ENCODE measurements around the gene UGT1A3. TPM values are rescaled to one million over a fixed set of nuclear protein-coding genes. Genes with fewer than 3 reads are reported as not detected.
"Not testable (repeated sequence)": the region's sequence is repeated elsewhere in the genome, so short reads cannot be mapped to it uniquely, and the experiment has no call there.

The UGT1A3 gene
- total and polyA plus RNA-seq, 2 experiments from 2014 or later = not detected

- Histone ChIP-seq H2AFZ (no peak overlapping the region), H3K4me3 (no peak overlapping the region), H4K20me1 (ENCODE audit: insufficient read depth, poor library complexity, severe bottlenecking) (no peaks in the 10 kb centered on the region), H3K79me2 (no peaks in the 10 kb centered on the region), H3K27ac (no peak overlapping the region), H3K4me2 (no peak overlapping the region), H3K9me2 (replicated peaks; ENCODE audit: insufficient read depth) (no peaks in the 10 kb centered on the region), H3K9me3 (ENCODE audit: low read depth) (no peaks in the 10 kb centered on the region), H3K27me3 (no peaks in the 10 kb centered on the region), H3K4me1 (ENCODE audit: insufficient read depth) (peaks cover 8% of the 10 kb centered on the region), H3K36me3 (replicated peaks; ENCODE audit: insufficient read depth, low read depth) (no peaks in the 10 kb centered on the region)
- DNase-seq (ENCODE audit: low spot score) = no peak
- WGBS (ENCODE audit: low lambda C conversion rate, missing lambda C conversion rate) = 100% methylated on average over 4 of the region's 4 CpGs
- TF ChIP-seq EZH2 (IDR thresholded peaks at IDR 0.05; ENCODE audit: borderline replicate concordance) (no peak), EZH2phosphoT487 (IDR thresholded peaks at IDR 0.05; ENCODE audit: low read depth, severe bottlenecking, unreplicated experiment) (no peak)
- TF ChIP-seq, protein P1, sequence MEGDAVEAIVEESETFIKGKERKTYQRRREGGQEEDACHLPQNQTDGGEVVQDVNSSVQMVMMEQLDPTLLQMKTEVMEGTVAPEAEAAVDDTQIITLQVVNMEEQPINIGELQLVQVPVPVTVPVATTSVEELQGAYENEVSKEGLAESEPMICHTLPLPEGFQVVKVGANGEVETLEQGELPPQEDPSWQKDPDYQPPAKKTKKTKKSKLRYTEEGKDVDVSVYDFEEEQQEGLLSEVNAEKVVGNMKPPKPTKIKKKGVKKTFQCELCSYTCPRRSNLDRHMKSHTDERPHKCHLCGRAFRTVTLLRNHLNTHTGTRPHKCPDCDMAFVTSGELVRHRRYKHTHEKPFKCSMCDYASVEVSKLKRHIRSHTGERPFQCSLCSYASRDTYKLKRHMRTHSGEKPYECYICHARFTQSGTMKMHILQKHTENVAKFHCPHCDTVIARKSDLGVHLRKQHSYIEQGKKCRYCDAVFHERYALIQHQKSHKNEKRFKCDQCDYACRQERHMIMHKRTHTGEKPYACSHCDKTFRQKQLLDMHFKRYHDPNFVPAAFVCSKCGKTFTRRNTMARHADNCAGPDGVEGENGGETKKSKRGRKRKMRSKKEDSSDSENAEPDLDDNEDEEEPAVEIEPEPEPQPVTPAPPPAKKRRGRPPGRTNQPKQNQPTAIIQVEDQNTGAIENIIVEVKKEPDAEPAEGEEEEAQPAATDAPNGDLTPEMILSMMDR (IDR thresholded peaks at IDR 0.05; ENCODE audit: poor library complexity) = no peak
These were observed 30.1 kb upstream of the UGT1A3 start for GRCh38 chr2:233698740-233699139.

GRCh38 chr2:233699424-233700027 is 29.3 kb upstream of the UGT1A3 start:
- 83% methylated on average over 8 of the region's 8 CpGs for WGBS (ENCODE audit: low lambda C conversion rate, missing lambda C conversion rate)
- Histone ChIP-seq H3K4me2 (no peak overlapping the region), H3K79me2 (no peaks in the 10 kb centered on the region), H3K27me3 (no peaks in the 10 kb centered on the region), H3K4me3 (no peak overlapping the region), H2AFZ (no peak overlapping the region), H4K20me1 (ENCODE audit: insufficient read depth, poor library complexity, severe bottlenecking) (no peaks in the 10 kb centered on the region), H3K9me3 (ENCODE audit: low read depth) (no peaks in the 10 kb centered on the region), H3K27ac (peak overlapping the region; percentile 67), H3K9me2 (replicated peaks; ENCODE audit: insufficient read depth) (no peaks in the 10 kb centered on the region), H3K4me1 (ENCODE audit: insufficient read depth) (peaks cover 6% of the 10 kb centered on the region), H3K36me3 (replicated peaks; ENCODE audit: insufficient read depth, low read depth) (no peaks in the 10 kb centered on the region)
- TF ChIP-seq, protein P1 (IDR thresholded peaks at IDR 0.05; ENCODE audit: poor library complexity) = no peak
- no peak for TF ChIP-seq EZH2phosphoT487 (IDR thresholded peaks at IDR 0.05; ENCODE audit: low read depth, severe bottlenecking, unreplicated experiment)
- TF ChIP-seq EZH2 (IDR thresholded peaks at IDR 0.05; ENCODE audit: borderline replicate concordance) = no peak
- no peak for DNase-seq (ENCODE audit: low spot score)

- no peak for TF ChIP-seq EZH2phosphoT487 (IDR thresholded peaks at IDR 0.05; ENCODE audit: low read depth, severe bottlenecking, unreplicated experiment)
- TF ChIP-seq, protein P1 (IDR thresholded peaks at IDR 0.05; ENCODE audit: poor library complexity) = no peak
- TF ChIP-seq EZH2 (IDR thresholded peaks at IDR 0.05; ENCODE audit: borderline replicate concordance) = no peak
- Histone ChIP-seq H3K27me3 (no peaks in the 10 kb centered on the region), H3K9me2 (replicated peaks; ENCODE audit: insufficient read depth) (no peaks in the 10 kb centered on the region), H3K9me3 (ENCODE audit: low read depth) (no peaks in the 10 kb centered on the region), H3K4me2 (no peak overlapping the region), H3K36me3 (replicated peaks; ENCODE audit: insufficient read depth, low read depth) (no peaks in the 10 kb centered on the region), H3K4me1 (ENCODE audit: insufficient read depth) (peaks cover 3% of the 10 kb centered on the region), H3K27ac (peak overlapping the region; percentile 67), H2AFZ (no peak overlapping the region), H3K4me3 (no peak overlapping the region), H3K79me2 (no peaks in the 10 kb centered on the region), H4K20me1 (ENCODE audit: insufficient read depth, poor library complexity, severe bottlenecking) (no peaks in the 10 kb centered on the region)
- WGBS (ENCODE audit: low lambda C conversion rate, missing lambda C conversion rate) = 13% methylated on average over 1 of the region's 1 CpG
- DNase-seq (ENCODE audit: low spot score) = peak; percentile 42
These were observed 28.7 kb upstream of the UGT1A3 start for GRCh38 chr2:233700028-233700635.

DNA sequence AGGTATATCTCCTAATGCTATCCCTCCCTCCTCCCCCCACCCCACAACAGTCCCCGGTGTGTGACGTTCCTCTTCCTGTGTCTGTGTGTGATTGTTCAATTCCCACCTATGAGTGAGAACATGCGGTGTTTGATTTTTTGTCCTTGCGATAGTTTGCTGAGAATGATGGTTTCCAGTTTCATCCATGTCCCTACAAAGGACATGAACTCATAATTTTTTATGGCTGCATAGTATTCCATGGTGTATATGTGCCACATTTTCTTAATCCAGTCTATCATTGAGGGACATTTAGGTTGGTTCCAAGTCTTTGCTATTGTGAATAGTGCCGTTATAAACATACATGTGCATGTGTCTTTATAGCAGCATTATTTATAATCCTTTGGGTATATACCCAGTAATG is 28.0 kb upstream of the UGT1A3 start:
- H3K9me3 ChIP-seq (ENCODE audit: low read depth); DNase-seq (ENCODE audit: low spot score); H3K79me2 ChIP-seq; H3K27me3 ChIP-seq; H3K4me2 ChIP-seq; H3K9me2 ChIP-seq (replicated peaks; ENCODE audit: insufficient read depth); H3K36me3 ChIP-seq (replicated peaks; ENCODE audit: insufficient read depth, low read depth); H2AFZ ChIP-seq; H3K27ac ChIP-seq; H4K20me1 ChIP-seq (ENCODE audit: insufficient read depth, poor library complexity, severe bottlenecking); H3K4me3 ChIP-seq; H3K4me1 ChIP-seq (ENCODE audit: insufficient read depth): not testable (repeated sequence)
- 92% methylated on average over 5 of the region's 5 CpGs for WGBS (ENCODE audit: low lambda C conversion rate, missing lambda C conversion rate)
